NCI-H748 treated with DMSO at 0.1 percent for 48 hours (cell line): ENCODE measurements around the gene ABLIM3.
A peak's percentile ranks its signal among the peaks of the same experiment; 100 is the strongest.
"Not testable (repeated sequence)": the region's sequence is repeated elsewhere in the genome, so short reads cannot be mapped to it uniquely, and the experiment has no call there.

Experiments used
- DNase-seq: peaks from one replicate; lab custom pipeline; 2025; lab: John Stamatoyannopoulos, UW

Gene ABLIM3

GRCh38 chr5:149257889-149258705 lies 116.8 kb downstream of the ABLIM3 start:
- no peak for DNase-seq

DNA sequence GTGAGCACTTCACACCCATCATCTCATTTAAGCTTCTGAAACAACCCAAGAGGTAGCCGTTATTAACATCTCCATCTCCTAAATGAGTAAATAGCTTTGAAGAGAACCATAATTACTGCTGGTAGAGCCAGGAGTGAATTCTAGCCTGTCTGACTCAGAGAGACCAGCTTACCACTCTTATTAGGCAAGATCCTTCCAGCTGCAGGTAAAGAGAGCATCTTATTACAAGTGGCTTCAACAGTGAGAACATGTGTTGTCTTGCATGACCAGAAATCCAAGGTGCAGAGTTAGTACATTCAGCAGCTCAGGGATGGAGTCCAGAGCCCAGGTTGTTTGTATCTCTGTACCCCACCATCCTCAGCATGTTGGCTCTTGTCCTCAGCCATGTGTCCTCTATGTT lies 119.5 kb downstream of the ABLIM3 start:
- DNase-seq = no peak

- DNase-seq = no peak
Measured at GRCh38 chr5:149261246-149261645, 120.0 kb downstream of the ABLIM3 start.

DNA sequence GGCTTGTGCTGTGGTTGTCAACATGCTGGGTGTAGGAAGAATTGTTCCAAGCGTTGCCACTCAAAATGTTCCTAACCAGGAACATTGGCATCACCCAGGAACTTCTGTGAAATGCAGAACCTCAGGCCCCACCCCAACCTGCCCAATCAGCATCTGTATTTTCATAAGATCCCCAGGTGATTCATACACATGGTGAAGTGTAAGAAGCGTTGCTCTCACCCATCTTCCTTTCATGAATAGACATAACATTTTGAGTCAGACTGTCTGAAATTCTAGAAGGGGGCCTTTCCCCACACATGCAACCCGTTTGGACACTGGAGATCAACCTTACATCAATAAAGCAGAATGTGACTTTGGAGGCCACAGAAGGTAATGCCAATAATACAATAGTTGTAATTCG lies 121.0 kb downstream of the ABLIM3 start:
- DNase-seq = no peak

DNA sequence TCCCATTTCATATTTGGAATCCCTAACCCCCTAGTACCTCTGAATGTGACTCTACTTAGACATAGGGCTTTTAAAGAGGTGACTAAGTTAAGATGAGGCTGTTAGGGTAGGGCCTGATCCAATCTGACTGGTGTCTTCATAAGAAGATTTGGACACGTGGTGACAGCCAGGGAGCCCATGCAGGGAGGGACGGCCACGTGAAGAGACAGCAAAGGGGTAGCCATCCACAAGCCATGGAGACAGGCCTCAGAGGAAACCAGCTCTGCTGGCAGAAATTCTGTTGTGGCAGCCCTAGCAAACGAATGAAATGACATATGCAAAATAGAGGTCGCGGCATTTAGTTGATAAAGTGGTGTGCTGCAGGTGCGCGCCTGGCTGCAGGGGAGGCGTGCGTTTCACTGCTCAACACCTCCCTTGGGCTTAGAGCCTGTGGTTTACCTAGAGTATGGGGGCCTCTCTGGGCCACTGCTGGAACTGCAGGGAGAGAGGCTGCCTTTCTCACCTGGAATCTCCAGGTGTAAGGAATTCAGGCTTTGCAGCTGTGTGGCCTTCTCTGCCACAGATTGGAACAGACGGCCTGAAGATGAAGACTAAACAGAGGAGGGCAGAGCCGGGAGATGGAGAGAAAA lies 123.3 kb downstream of the ABLIM3 start:
- peak; percentile 6 for DNase-seq

DNA sequence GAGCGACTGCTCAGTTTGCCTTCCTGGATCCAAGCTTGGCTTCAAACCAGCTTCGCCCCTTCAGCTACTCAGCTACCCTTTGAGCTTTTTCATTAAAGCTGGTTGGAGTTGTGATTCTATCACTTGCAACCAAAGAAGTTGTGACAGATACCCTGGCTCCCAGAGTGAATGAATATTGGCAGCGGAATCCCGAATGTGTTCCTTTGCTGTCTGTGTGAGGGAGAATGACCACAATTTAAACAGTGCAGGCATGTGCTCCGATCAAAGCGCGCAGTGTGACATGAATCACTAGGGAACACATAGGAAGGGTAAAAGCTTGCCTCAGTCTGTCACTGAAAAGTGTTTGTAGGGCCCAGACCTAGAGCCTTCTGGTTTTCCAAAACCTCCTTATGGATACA lies 123.8 kb downstream of the ABLIM3 start:
- no peak for DNase-seq

DNA sequence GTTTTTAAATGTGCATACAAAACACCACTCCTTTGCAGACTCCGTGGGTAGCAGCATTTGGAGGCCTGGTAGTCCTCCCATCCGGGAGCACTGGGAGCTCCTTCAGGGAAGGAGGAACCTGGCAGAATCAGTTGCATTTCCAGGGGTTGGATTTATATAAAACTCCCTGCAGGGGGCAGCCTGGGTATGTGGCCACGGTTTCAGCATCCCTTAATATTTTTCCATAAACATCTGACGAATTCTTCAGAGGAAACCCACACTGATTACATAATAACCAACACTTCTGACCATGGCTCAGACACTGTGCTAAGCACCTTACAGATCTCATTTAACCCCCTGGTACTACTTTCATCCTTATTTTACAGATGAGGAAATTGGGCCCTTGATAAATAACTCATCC lies 124.3 kb downstream of the ABLIM3 start:
- DNase-seq = no peak

- no peak for DNase-seq
Measured at GRCh38 chr5:149267241-149267973, 126.1 kb downstream of the ABLIM3 start.

DNA sequence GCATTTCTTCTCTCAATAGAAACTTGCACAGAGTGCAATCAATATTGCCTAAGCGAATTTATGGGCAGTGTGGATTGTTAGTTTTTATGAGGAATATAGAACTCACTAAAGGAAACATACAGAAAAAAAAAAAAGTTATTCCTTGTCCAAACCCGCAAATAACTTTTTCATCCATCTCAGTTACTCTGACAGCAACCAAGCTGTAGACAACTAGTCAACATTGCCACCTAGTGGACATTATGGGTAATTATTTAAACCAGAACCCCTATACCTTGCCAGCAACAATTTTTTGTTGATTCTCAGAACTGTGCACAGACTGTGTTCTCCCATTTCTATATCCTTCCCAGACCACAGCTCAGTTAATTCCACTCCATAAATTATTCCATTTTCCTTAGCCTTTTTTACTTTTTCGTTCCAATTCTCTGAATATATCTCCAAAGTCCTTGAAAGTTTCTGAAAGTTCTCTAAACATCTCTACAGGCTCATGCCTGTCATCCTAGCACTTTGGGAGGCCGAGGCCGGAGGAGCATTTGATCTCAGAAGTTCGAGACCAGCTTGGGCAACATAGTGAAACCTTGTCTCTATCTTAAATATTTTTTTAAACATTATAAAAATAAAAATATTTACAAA lies 127.8 kb downstream of the ABLIM3 start:
- peak; percentile 63 for DNase-seq

DNA sequence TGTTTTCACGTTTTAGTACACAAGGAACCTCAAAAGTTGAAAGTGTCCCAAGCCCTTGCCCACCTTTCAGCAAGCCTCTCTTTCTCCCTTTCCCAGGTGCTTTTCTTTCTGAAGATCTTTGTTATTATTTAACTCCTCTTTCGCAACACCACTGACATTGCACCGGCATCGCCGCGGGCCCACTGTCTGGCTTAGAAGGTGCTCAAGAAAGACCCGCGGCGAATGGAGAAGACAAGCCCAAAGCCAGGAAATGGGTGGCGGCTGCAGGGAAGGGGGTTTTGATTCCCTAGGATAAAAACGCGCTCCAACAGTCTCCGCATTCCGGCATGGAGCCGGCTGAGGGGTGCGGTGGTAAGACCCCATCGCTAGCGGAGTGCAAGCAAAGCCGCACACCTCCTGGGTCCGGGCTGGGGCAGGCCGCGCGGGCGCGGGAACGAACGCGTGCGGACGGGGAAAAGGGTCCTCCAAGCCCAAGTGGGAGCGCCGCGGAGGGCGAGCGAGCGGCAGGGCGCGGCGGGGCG lies 130.0 kb downstream of the ABLIM3 start:
- DNase-seq = no peak

DNA sequence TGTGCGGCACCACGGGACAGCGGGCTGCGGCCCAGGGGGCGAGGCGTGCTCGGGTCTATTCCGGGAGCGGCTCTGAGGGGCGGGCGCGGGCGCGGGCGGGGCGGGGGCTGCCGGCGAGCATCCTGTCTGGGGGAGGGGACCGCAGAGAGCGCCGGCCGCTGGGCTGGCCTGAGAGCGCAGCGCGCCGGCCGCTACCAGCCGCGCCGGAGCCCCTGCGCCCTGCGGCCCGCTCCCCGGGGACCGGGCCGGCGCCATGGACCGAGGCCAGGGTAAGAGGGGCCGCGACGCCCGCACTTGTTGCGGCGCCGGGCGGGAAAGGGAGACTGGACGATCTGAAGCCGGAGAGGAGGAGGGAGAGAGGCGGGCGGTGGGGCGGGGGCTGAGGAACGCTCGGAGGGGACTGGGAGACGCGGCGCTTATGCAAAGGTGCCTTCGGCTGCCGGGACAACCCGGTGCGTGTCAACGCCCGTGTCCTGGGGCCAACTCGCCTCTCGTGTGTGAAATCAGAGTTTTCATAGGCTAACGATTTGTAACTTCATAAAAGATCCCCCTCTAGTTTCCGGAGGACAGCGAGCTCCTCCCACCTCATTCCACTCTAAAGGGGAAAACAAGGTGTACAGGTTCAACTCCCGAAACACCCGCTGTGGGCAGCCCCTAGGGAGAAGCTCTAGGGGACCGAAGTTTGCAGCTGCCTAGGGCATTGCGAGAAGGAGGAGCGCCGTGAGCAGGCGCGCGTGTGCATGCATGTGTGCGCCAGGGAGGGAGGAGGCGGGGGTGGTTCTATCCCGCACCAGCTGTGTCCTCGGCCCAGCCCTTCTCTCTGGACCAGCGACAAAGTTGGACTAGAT lies 130.6 kb downstream of the ABLIM3 start, which contains the start of gene AFAP1L1:
AFAP1L1 (plus strand) TSS at position 144 of the 848 bp plus-strand sequence; CDS start at position 254, 110 bp downstream.
- peak; percentile 35 for DNase-seq

- not testable (repeated sequence) for DNase-seq
Measured at GRCh38 chr5:149272781-149273180, 131.5 kb downstream of the ABLIM3 start.

DNA sequence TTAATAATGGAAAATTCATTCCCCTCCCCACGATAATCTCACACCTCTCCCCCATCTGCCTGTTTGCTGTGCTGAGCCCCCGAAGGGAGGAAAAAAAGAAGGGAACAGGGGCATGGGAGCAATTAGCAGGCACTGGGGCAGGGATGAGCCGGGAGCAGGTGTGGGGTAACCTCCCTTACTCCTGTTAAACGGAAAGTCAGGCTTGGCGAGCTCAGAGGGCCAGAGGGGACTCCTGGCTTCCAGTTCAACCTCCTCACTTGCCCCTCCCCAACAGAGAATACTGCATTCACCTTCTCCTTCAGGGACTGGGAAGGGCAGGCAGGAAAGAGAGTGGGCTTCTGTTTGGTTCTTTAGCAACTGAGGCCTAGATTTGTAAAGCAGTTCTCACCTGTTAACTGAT lies 131.9 kb downstream of the ABLIM3 start:
- DNase-seq = no peak

GRCh38 chr5:149273950-149274349 lies 132.7 kb downstream of the ABLIM3 start:
- DNase-seq = no peak

GRCh38 chr5:149274939-149275338 lies 133.6 kb downstream of the ABLIM3 start:
- no peak for DNase-seq

- DNase-seq = no peak
Measured at GRCh38 chr5:149277801-149278200, 136.5 kb downstream of the ABLIM3 start.

GRCh38 chr5:149278451-149279210 lies 137.3 kb downstream of the ABLIM3 start:
- DNase-seq = no peak

DNA sequence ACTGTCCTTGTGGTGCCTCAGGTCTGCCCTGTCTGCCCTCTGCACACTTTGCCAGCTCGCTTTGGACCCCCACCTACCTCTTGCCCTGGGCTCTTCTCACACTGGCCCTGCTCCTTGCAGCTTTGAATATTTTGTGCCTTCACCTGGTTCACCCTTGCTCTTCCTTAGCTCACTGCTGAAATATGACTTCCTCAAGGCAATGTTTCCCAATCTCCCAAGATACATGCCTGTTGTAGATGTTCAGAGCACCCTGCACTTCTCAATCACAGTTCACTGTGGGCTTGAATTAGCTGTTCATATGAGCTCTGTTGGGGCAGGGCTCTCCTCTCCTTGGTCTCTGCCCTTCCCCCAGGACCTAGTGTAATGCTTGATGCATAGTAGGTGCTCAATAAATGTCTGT lies 138.4 kb downstream of the ABLIM3 start:
- no peak for DNase-seq

GRCh38 chr5:149280124-149280523 lies 138.8 kb downstream of the ABLIM3 start:
- DNase-seq = peak; percentile 10

DNA sequence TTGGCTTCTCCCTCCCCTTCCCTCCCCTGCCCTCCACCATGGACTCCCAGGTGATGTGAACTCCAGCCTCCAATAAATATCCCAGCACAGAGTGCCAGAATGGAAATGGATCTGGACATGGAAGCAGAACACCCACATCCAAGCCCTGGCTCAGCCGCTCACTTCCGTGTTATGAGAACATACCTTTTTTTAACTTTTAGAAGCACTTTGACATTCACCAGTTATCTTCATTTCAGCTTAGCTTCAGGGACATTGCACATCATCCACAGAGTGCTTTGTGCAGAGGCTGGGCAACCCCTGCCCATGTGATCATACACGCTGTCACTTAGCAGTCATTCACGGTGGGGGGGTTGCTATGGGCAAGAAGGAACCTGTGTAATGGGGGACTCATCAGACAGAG lies 139.5 kb downstream of the ABLIM3 start:
- no peak for DNase-seq
